ENCODE measurements around the gene PCED1B.
"Not testable (repeated sequence)": the region's sequence is repeated elsewhere in the genome, so short reads cannot be mapped to it uniquely, and the experiment has no call there.

Gene PCED1B

DNA sequence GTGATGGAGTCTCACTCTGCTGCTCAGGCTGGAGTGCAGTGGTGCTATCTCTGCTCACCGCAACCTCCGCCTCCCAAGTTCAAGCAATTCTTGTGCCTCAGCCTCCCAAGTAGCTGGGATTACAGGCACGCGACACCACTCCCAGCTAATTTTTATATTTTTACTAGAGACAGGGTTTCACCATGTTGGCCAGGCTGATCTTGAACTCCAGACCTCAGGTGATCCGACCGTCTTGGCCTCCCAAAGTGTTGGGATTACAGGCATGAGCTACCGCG, 138.1 kb downstream of the PCED1B start:
- H3K4me1 ChIP-seq (ENCODE audit: insufficient read depth, low read length); H3K27me3 ChIP-seq (ENCODE audit: control insufficient read depth in 1 of 2, insufficient read depth in 2 of 2, low read length in 2 of 2); H3K4me3 ChIP-seq (ENCODE audit: low read depth in 1 of 2, low read length in 2 of 2); H3K9ac ChIP-seq (ENCODE audit: low read length); H3K9me3 ChIP-seq (ENCODE audit: low read length); H3K36me3 ChIP-seq (ENCODE audit: insufficient read depth, low read length); H3K27ac ChIP-seq (ENCODE audit: low read depth, low read length): not testable (repeated sequence)

DNA sequence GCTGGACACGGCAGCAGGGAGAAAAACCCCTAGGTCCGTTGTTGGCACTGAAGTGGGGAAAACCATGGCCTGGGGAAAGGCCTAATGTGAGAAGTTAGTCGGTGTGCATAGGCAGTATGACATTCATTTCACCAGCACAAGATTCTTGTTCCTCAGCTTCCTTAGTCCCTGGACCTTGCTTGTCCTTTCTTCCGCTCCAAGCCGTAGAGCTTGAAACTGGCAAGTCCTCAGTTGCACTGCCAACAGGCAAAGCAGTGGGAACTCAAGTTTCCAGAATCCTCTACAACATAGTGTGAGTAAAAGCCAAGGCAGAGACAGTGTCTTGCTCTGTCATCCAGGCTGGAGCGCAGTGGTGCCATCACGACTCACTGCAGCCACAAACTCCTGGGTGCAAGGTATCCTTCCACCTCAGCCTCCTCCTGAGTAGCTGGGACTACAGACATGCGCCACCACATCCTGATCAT, 138.8 kb downstream of the PCED1B start:
- Histone ChIP-seq H3K4me3 (ENCODE audit: low read depth in 1 of 2, low read length in 2 of 2) (no peak overlapping the region), H3K27ac (ENCODE audit: low read depth, low read length) (no peak overlapping the region), H3K9me3 (ENCODE audit: low read length) (no peaks in the 10 kb centered on the region), H3K36me3 (ENCODE audit: insufficient read depth, low read length) (no peaks in the 10 kb centered on the region), H3K9ac (ENCODE audit: low read length) (no peak overlapping the region), H3K4me1 (ENCODE audit: insufficient read depth, low read length) (peaks cover 16% of the 10 kb centered on the region), H3K27me3 (ENCODE audit: control insufficient read depth in 1 of 2, insufficient read depth in 2 of 2, low read length in 2 of 2) (no peaks in the 10 kb centered on the region)

DNA sequence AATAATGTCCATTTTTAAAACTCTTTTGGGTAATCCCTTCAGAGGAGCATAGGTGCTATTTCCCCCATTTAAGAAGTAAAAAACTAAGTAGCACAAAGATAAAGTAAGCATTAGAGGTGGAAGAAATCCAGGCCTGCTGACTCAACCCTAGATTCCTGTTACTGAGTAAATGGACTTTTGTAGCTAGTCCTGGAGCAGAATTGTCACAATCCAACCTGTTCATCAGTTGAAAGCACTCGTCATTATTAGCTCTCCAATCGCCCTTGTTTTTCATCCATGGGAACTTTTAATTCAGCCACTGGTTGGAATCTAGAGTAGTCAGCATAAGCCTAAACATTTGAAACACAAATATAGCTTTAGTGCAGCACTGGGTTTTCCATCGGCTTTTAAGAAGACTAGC, 139.8 kb downstream of the PCED1B start:
- Histone ChIP-seq H3K27ac (ENCODE audit: low read depth, low read length) (peak overlapping the region; percentile 39), H3K9me3 (ENCODE audit: low read length) (no peaks in the 10 kb centered on the region), H3K4me1 (ENCODE audit: insufficient read depth, low read length) (peaks cover 23% of the 10 kb centered on the region), H3K27me3 (ENCODE audit: control insufficient read depth in 1 of 2, insufficient read depth in 2 of 2, low read length in 2 of 2) (no peaks in the 10 kb centered on the region), H3K9ac (ENCODE audit: low read length) (no peak overlapping the region), H3K4me3 (ENCODE audit: low read depth in 1 of 2, low read length in 2 of 2) (no peak overlapping the region), H3K36me3 (ENCODE audit: insufficient read depth, low read length) (no peaks in the 10 kb centered on the region)

DNA sequence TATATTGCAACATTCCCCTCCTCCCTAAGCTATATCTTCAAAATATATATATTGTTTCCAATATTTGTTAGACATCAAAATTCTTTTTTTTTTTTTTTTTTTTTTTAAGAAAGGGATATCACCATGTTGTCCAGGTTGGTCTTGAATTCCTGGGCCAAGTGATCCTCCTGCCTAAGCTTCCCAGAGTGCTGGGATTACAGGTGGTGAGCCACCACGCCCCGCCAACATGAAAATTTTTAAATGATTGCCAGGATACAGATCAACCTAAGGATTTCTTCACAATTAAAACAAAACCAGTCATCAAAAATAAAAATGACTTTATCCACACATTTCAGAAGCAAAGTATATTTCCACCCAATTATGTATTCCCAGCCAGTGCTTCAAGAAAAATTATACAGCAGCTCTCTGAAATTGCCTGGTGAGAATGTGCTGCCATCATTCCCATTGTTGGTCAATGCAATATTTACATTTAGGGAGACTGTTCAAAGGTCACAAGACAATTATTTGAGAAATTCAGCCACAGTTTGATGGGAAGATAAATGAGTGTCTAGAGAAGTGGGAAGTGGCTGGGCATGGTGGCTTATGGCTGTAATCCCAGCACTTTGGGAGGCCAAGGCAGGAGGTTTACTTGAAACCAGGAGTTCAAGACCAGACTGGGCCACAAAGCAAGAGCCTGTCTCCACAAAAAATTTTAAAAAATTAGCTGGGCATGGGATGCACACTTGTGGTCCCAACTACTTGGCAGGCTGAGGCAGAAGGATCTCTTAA, 142.0 kb downstream of the PCED1B start:
- peaks cover 27% of the 10 kb centered on the region for H3K4me1 ChIP-seq (ENCODE audit: insufficient read depth, low read length)
- H3K27me3 ChIP-seq (ENCODE audit: control insufficient read depth in 1 of 2, insufficient read depth in 2 of 2, low read length in 2 of 2), result no peaks in the 10 kb centered on the region
- no peaks in the 10 kb centered on the region for H3K9me3 ChIP-seq (ENCODE audit: low read length)
- no peaks in the 10 kb centered on the region for H3K36me3 ChIP-seq (ENCODE audit: insufficient read depth, low read length)
- no peak overlapping the region for H3K9ac ChIP-seq (ENCODE audit: low read length)
- H3K27ac ChIP-seq (ENCODE audit: low read depth, low read length), result no peak overlapping the region
- no peak overlapping the region for H3K4me3 ChIP-seq (ENCODE audit: low read depth in 1 of 2, low read length in 2 of 2)

DNA sequence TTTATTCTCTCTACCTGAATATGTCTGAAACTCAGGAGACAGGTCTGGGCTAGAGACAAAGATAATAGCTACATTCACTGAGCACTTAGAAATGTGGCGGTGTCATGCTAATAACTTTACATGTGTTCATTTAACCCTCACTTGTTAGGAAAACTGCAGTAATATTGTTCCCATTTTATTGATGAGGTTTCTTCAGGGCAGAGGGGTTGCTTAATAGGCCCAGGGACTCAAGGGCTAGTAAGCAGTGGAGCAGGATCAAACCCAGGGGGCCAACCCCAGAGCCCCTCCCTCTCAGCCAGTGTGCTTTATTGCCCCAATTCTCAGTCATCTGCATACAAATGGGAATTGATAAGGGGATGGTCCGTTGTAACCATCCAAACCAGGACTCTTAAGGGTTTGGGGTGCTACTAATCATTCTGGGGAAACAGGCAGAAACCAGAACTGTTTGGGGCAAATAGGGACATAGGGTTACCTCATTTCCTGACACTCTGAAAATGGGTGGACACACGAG, 143.2 kb downstream of the PCED1B start:
- H3K9ac ChIP-seq (ENCODE audit: low read length), result no peak overlapping the region
- H3K4me3 ChIP-seq (ENCODE audit: low read depth in 1 of 2, low read length in 2 of 2), result no peak overlapping the region
- H3K27ac ChIP-seq (ENCODE audit: low read depth, low read length), result no peak overlapping the region
- H3K27me3 ChIP-seq (ENCODE audit: control insufficient read depth in 1 of 2, insufficient read depth in 2 of 2, low read length in 2 of 2), result no peaks in the 10 kb centered on the region
- H3K36me3 ChIP-seq (ENCODE audit: insufficient read depth, low read length), result no peaks in the 10 kb centered on the region
- peaks cover 27% of the 10 kb centered on the region for H3K4me1 ChIP-seq (ENCODE audit: insufficient read depth, low read length)
- no peaks in the 10 kb centered on the region for H3K9me3 ChIP-seq (ENCODE audit: low read length)

DNA sequence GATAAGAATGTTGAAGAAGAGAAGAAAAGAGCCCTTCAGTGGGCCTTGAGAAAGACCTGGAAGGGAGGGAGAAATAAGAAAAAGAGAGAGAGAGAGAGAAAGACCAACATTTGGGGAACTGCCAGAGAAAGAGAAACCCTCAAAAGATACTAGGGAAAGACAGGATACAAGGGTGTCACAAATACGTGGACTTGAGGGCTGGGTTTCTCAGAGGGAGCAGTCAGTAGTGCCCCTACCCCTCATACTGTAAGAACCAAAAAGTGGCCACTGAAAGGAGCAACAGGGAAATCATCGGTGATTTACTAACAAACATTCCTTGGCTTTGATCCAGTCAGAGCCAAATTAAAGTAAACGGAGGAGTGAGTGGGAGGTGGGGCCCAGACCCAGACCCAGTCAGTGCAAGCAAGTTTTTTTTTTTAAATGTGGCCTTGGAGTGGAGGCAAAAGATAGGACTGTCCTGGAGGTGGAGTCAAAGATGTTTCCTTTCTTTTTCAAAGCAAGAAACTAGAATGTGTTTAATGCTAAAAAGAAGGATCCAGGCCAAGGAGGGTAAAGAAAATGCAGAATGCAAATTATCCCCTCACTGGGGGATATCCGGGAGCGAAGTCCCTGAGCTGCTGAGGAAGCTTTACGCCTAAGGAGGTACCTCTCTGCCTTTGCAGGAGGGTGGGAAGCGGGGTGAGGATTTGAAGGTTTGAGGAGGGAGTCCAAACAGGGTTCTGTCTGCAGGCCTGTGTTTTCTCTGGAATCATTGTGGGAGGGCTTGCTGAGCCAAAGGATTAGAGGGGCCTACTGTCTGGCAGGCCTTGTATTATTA, 143.8 kb downstream of the PCED1B start:
- Histone ChIP-seq H3K4me3 (ENCODE audit: low read depth in 1 of 2, low read length in 2 of 2) (peak overlapping the region in 1 of 2 donors; percentile 49), H3K9me3 (ENCODE audit: low read length) (no peaks in the 10 kb centered on the region), H3K9ac (ENCODE audit: low read length) (no peak overlapping the region)

DNA sequence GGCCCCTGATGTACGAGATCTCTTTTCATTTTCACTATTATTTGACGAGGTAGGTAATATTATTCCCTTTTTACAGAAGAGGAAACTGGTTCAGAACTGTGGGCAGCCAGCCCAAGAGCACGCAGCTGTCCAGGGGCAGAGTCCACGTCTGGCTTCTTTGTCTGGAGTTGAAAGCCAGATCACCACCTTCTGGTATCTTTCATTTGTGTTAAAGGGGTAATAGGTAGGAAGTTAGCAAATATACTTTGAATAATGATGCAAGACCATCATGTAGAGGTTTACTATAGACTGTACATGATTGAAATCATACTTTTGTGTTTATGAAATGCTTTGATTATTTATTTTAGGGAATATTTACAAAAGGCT, 144.4 kb downstream of the PCED1B start:
- peak overlapping the region in 1 of 2 donors; percentile 49 for H3K4me3 ChIP-seq (ENCODE audit: low read depth in 1 of 2, low read length in 2 of 2)
- H3K36me3 ChIP-seq (ENCODE audit: insufficient read depth, low read length), result no peaks in the 10 kb centered on the region
- peak overlapping the region; percentile 65 for H3K27ac ChIP-seq (ENCODE audit: low read depth, low read length)
- H3K27me3 ChIP-seq (ENCODE audit: control insufficient read depth in 1 of 2, insufficient read depth in 2 of 2, low read length in 2 of 2), result no peaks in the 10 kb centered on the region
- H3K9ac ChIP-seq (ENCODE audit: low read length), result peak overlapping the region; percentile 16
- H3K9me3 ChIP-seq (ENCODE audit: low read length), result no peaks in the 10 kb centered on the region
- peaks cover 27% of the 10 kb centered on the region for H3K4me1 ChIP-seq (ENCODE audit: insufficient read depth, low read length)

More for the DNA sequence above, 143.8 kb downstream of the PCED1B start:
- H3K4me1 ChIP-seq (ENCODE audit: insufficient read depth, low read length), result peaks cover 27% of the 10 kb centered on the region
- peak overlapping the region; percentile 65 for H3K27ac ChIP-seq (ENCODE audit: low read depth, low read length)
- H3K36me3 ChIP-seq (ENCODE audit: insufficient read depth, low read length), result no peaks in the 10 kb centered on the region
- H3K27me3 ChIP-seq (ENCODE audit: control insufficient read depth in 1 of 2, insufficient read depth in 2 of 2, low read length in 2 of 2), result no peaks in the 10 kb centered on the region

DNA sequence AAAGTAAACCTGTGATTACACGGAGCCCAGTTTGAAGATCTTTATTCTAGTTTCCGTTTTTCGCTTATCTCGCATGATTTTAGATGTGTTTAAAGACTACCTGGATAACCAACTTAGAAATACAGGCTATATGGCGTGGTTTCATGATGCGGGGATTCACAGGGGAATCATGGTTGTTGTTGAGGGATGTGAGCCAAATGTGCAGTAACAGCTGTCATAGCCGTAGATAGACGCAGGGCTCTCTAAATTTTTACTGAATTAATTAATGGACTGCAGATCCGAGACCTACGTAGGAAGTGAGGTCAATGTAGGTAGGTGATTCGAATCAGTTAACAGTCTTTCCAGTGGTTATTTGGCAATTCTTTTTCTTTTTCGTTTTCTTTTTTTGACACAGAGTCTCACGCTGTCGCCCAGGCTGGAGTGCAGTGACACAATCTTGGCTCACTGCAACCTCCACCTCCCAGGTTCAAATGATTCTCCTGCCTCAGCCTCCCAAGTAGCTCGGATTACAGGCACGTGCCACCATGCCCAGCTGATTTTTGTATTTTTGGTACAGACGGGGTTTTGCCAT, 145.2 kb downstream of the PCED1B start:
- Histone ChIP-seq H3K36me3 (ENCODE audit: insufficient read depth, low read length) (no peaks in the 10 kb centered on the region), H3K4me3 (ENCODE audit: low read depth in 1 of 2, low read length in 2 of 2) (no peak overlapping the region), H3K4me1 (ENCODE audit: insufficient read depth, low read length) (peaks cover 23% of the 10 kb centered on the region), H3K9me3 (ENCODE audit: low read length) (no peaks in the 10 kb centered on the region), H3K27me3 (ENCODE audit: control insufficient read depth in 1 of 2, insufficient read depth in 2 of 2, low read length in 2 of 2) (no peaks in the 10 kb centered on the region), H3K27ac (ENCODE audit: low read depth, low read length) (no peak overlapping the region), H3K9ac (ENCODE audit: low read length) (no peak overlapping the region)

DNA sequence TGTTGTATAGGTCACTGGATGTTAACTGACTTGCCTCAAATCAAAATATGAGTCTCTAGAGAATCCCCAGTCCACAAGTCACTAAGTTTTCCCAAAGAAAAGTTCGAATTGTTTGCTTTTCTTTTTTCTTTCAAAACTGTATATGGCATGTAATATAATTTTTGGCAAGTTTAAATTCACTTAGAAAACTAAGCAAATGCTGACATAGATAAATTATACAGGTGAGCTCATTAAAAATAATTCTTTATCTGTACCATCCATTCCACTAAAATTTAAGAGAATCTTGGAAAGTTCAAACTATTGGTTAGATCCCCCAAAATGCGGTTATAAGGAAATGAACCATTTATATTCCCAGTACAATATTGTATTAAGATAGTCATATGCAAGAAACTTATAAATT, 145.9 kb downstream of the PCED1B start:
- Histone ChIP-seq H3K27ac (ENCODE audit: low read depth, low read length) (no peak overlapping the region), H3K27me3 (ENCODE audit: control insufficient read depth in 1 of 2, insufficient read depth in 2 of 2, low read length in 2 of 2) (no peaks in the 10 kb centered on the region), H3K4me1 (ENCODE audit: insufficient read depth, low read length) (peaks cover 23% of the 10 kb centered on the region), H3K9me3 (ENCODE audit: low read length) (no peaks in the 10 kb centered on the region), H3K36me3 (ENCODE audit: insufficient read depth, low read length) (no peaks in the 10 kb centered on the region), H3K4me3 (ENCODE audit: low read depth in 1 of 2, low read length in 2 of 2) (no peak overlapping the region), H3K9ac (ENCODE audit: low read length) (no peak overlapping the region)

DNA sequence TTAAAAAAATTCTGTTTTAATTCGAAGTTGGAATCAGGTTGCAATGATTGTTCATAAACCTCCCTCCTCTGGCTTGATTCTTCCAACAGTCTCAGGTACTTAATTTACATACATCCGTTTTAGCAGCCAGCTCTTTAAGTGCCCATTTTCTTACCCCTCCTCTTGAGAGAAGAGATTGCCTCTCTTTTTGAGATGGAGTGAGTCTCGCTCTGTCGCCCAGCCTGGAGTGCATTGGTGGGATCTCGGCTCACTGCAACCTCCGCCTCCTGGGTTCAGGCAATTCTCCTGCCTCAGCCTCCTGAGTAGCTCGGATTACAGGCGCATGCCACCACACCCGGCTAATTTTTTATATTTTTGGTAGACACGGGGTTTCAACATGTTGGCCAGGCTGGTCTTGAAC, 146.8 kb downstream of the PCED1B start:
- Histone ChIP-seq H3K9ac (ENCODE audit: low read length) (no peak overlapping the region), H3K27me3 (ENCODE audit: control insufficient read depth in 1 of 2, insufficient read depth in 2 of 2, low read length in 2 of 2) (no peaks in the 10 kb centered on the region), H3K4me1 (ENCODE audit: insufficient read depth, low read length) (peaks cover 23% of the 10 kb centered on the region), H3K27ac (ENCODE audit: low read depth, low read length) (no peak overlapping the region), H3K4me3 (ENCODE audit: low read depth in 1 of 2, low read length in 2 of 2) (no peak overlapping the region), H3K9me3 (ENCODE audit: low read length) (no peaks in the 10 kb centered on the region), H3K36me3 (ENCODE audit: insufficient read depth, low read length) (no peaks in the 10 kb centered on the region)

DNA sequence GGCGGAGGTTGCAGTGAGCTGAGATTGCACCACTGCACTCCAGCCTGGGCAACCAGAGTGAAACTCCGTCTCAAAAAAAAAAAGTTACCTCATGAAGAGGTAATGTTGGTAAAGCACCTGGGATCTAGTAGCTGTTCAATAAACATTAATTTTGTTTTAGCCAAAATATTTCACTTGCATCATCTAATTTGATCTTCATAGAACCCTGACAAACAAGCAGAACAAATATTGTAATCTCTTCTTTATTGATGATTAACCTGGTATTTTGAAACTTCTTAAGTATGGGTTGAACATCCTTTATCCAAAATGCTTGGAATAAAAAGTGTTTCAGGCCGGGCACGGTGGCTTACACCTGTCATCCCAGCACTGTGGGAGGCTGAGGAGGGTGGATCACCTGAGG, 149.4 kb downstream of the PCED1B start:
- Histone ChIP-seq H3K27ac (ENCODE audit: low read depth, low read length) (no peak overlapping the region), H3K9ac (ENCODE audit: low read length) (no peak overlapping the region), H3K27me3 (ENCODE audit: control insufficient read depth in 1 of 2, insufficient read depth in 2 of 2, low read length in 2 of 2) (no peaks in the 10 kb centered on the region), H3K36me3 (ENCODE audit: insufficient read depth, low read length) (no peaks in the 10 kb centered on the region), H3K4me3 (ENCODE audit: low read depth in 1 of 2, low read length in 2 of 2) (no peak overlapping the region), H3K9me3 (ENCODE audit: low read length) (no peaks in the 10 kb centered on the region), H3K4me1 (ENCODE audit: insufficient read depth, low read length) (peaks cover 17% of the 10 kb centered on the region)

Measured in muscle layer of colon (tissue), 2 donors.